Hepatic stellate cell (primary cell): Measurements from ENCODE around the gene CYP2W1.

Experiments
- DNase-seq: peaks from one replicate; pipeline ENCODE4 v3.0.0; 2011; ENCODE audit warnings: low spot score

The CYP2W1 gene

GRCh38 chr7:966291-967069 lies 16.5 kb upstream of the CYP2W1 start:
- DNase-seq, result no peak

- no peak for DNase-seq
Measured at GRCh38 chr7:967361-968082, 15.5 kb upstream of the CYP2W1 start.

- DNase-seq, result no peak
Measured at GRCh38 chr7:968205-969105, 14.5 kb upstream of the CYP2W1 start.

GRCh38 chr7:969403-969802 lies 13.6 kb upstream of the CYP2W1 start:
- no peak for DNase-seq

GRCh38 chr7:970744-971143 lies 12.2 kb upstream of the CYP2W1 start:
- DNase-seq, result no peak

- DNase-seq, result no peak
Measured at GRCh38 chr7:972110-972509, 10.9 kb upstream of the CYP2W1 start.

- no peak for DNase-seq
Measured at GRCh38 chr7:972676-973309, 10.2 kb upstream of the CYP2W1 start.

GRCh38 chr7:973312-973711 lies 9.7 kb upstream of the CYP2W1 start:
- no peak for DNase-seq

GRCh38 chr7:974172-974571 lies 8.8 kb upstream of the CYP2W1 start:
- DNase-seq, result no peak

GRCh38 chr7:974820-975681 lies 7.9 kb upstream of the CYP2W1 start, which contains the start of gene COX19:
TSS of gene COX19 (minus strand) at chr7:975549. CDS start at chr7:975509, 40 bp downstream.
- DNase-seq, result peak; percentile 92

GRCh38 chr7:975702-976473 lies 7.1 kb upstream of the CYP2W1 start:
- no peak for DNase-seq

GRCh38 chr7:976901-977325 lies 6.1 kb upstream of the CYP2W1 start:
- no peak for DNase-seq

- DNase-seq, result no peak
Measured at GRCh38 chr7:977326-978048, 5.5 kb upstream of the CYP2W1 start.

- no peak for DNase-seq
Measured at GRCh38 chr7:978049-978346, 5.0 kb upstream of the CYP2W1 start.

GRCh38 chr7:978416-979091 lies 4.4 kb upstream of the CYP2W1 start:
- DNase-seq, result no peak

GRCh38 chr7:979151-979550 lies 3.8 kb upstream of the CYP2W1 start:
- DNase-seq, result no peak

GRCh38 chr7:979886-980571 lies 3.0 kb upstream of the CYP2W1 start:
- peak; percentile 50 for DNase-seq

GRCh38 chr7:981793-982510 lies 1.0 kb upstream of the CYP2W1 start:
- no peak for DNase-seq
